Effector memory CD4-positive, alpha-beta T cell (primary cell): ENCODE data around the gene AGBL4.

ENCODE experiments used
- DNase-seq, 3 donors: peaks; one replicate each; pipeline ENCODE4 v3.0.0-alpha.2; 2020
- H3K27ac ChIP-seq: 2 replicates; pipeline ENCODE4 v1.7.0; 2013; ENCODE audit warnings: mild to moderate bottlenecking, low read length, moderate library complexity; ENCODE audit not compliant: insufficient read depth, poor library complexity, severe bottlenecking
- H3K27me3 ChIP-seq: replicated peaks from 2 replicates; pipeline ENCODE4 v1.7.0; 2013; ENCODE audit warnings: mild to moderate bottlenecking, low read length; ENCODE audit not compliant: insufficient read depth, control insufficient read depth, poor library complexity, severe bottlenecking
- H3K36me3 ChIP-seq: 2 replicates; pipeline ENCODE4 v1.7.0; 2013; ENCODE audit warnings: mild to moderate bottlenecking, low read length, moderate library complexity; ENCODE audit not compliant: control insufficient read depth, insufficient read depth
- H3K4me1 ChIP-seq: 2 replicates; pipeline ENCODE4 v1.7.0; 2013; ENCODE audit warnings: low read length, mild to moderate bottlenecking; ENCODE audit not compliant: control insufficient read depth, insufficient read depth, poor library complexity, severe bottlenecking
- H3K4me3 ChIP-seq: 2 replicates; pipeline ENCODE4 v1.7.0; 2013; ENCODE audit warnings: low read length, low read depth, mild to moderate bottlenecking; ENCODE audit not compliant: insufficient read depth, poor library complexity, severe bottlenecking
- H3K9me3 ChIP-seq: 2 replicates; pipeline ENCODE4 v1.7.0; 2013; ENCODE audit warnings: mild to moderate bottlenecking, low read length, moderate library complexity; ENCODE audit not compliant: control insufficient read depth

AGBL4 gene

GRCh38 chr1:48846441-48846840 is 1177.3 kb downstream of the AGBL4 start:
- Histone ChIP-seq H3K27ac (no peak overlapping the region), H3K4me3 (no peak overlapping the region), H3K4me1 (no peaks in the 10 kb centered on the region), H3K36me3 (no peaks in the 10 kb centered on the region), H3K9me3 (no peaks in the 10 kb centered on the region), H3K27me3 (no peaks in the 10 kb centered on the region)
- DNase-seq, result no peak

GRCh38 chr1:48844187-48844586 is 1179.6 kb downstream of the AGBL4 start:
- no peaks in the 10 kb centered on the region for H3K27me3 ChIP-seq
- H3K9me3 ChIP-seq, result no peaks in the 10 kb centered on the region
- H3K27ac ChIP-seq, result no peak overlapping the region
- no peak for DNase-seq
- no peaks in the 10 kb centered on the region for H3K36me3 ChIP-seq
- H3K4me1 ChIP-seq, result no peaks in the 10 kb centered on the region
- H3K4me3 ChIP-seq, result no peak overlapping the region

- no peak overlapping the region for H3K27ac ChIP-seq
- H3K9me3 ChIP-seq, result no peaks in the 10 kb centered on the region
- no peaks in the 10 kb centered on the region for H3K4me1 ChIP-seq
These were observed 1181.8 kb downstream of the AGBL4 start for GRCh38 chr1:48841966-48842365.

GRCh38 chr1:48841461-48841860 is 1182.3 kb downstream of the AGBL4 start:
- DNase-seq, result no peak
- Histone ChIP-seq H3K9me3 (no peaks in the 10 kb centered on the region), H3K4me1 (no peaks in the 10 kb centered on the region), H3K27ac (no peak overlapping the region), H3K27me3 (no peaks in the 10 kb centered on the region), H3K4me3 (no peak overlapping the region), H3K36me3 (no peaks in the 10 kb centered on the region)

More at GRCh38 chr1:48841966-48842365, 1181.8 kb downstream of the AGBL4 start:
- no peaks in the 10 kb centered on the region for H3K27me3 ChIP-seq
- H3K4me3 ChIP-seq, result no peak overlapping the region
- DNase-seq, result no peak
- H3K36me3 ChIP-seq, result no peaks in the 10 kb centered on the region

- Histone ChIP-seq H3K4me3 (no peak overlapping the region), H3K27ac (no peak overlapping the region), H3K27me3 (no peaks in the 10 kb centered on the region), H3K9me3 (no peaks in the 10 kb centered on the region), H3K4me1 (no peaks in the 10 kb centered on the region), H3K36me3 (no peaks in the 10 kb centered on the region)
- DNase-seq, result no peak
These were observed 1192.4 kb downstream of the AGBL4 start for GRCh38 chr1:48831120-48831978.

- Histone ChIP-seq H3K27me3 (no peaks in the 10 kb centered on the region), H3K27ac (no peak overlapping the region), H3K4me3 (no peak overlapping the region), H3K9me3 (no peaks in the 10 kb centered on the region), H3K4me1 (no peaks in the 10 kb centered on the region), H3K36me3 (no peaks in the 10 kb centered on the region)
- no peak for DNase-seq
These were observed 1193.0 kb downstream of the AGBL4 start for GRCh38 chr1:48830715-48831114.

GRCh38 chr1:48829446-48829845 is 1194.3 kb downstream of the AGBL4 start:
- no peaks in the 10 kb centered on the region for H3K27me3 ChIP-seq
- H3K27ac ChIP-seq, result no peak overlapping the region
- no peaks in the 10 kb centered on the region for H3K36me3 ChIP-seq
- DNase-seq, result no peak
- H3K4me3 ChIP-seq, result no peak overlapping the region
- H3K4me1 ChIP-seq, result no peaks in the 10 kb centered on the region
- H3K9me3 ChIP-seq, result no peaks in the 10 kb centered on the region

GRCh38 chr1:48823168-48823567 is 1200.6 kb downstream of the AGBL4 start:
- Histone ChIP-seq H3K4me1 (no peaks in the 10 kb centered on the region), H3K27ac (no peak overlapping the region), H3K4me3 (no peak overlapping the region), H3K36me3 (no peaks in the 10 kb centered on the region), H3K27me3 (no peaks in the 10 kb centered on the region), H3K9me3 (no peaks in the 10 kb centered on the region)
- no peak for DNase-seq

GRCh38 chr1:48820491-48820890 is 1203.3 kb downstream of the AGBL4 start:
- Histone ChIP-seq H3K36me3 (no peaks in the 10 kb centered on the region), H3K4me3 (no peak overlapping the region), H3K27ac (no peak overlapping the region), H3K27me3 (no peaks in the 10 kb centered on the region), H3K9me3 (no peaks in the 10 kb centered on the region), H3K4me1 (no peaks in the 10 kb centered on the region)
- DNase-seq, result no peak

GRCh38 chr1:48817505-48818114 is 1206.1 kb downstream of the AGBL4 start:
- Histone ChIP-seq H3K27me3 (no peaks in the 10 kb centered on the region), H3K36me3 (no peaks in the 10 kb centered on the region), H3K9me3 (no peaks in the 10 kb centered on the region), H3K4me3 (no peak overlapping the region), H3K4me1 (no peaks in the 10 kb centered on the region), H3K27ac (no peak overlapping the region)
- DNase-seq, result no peak
